Dendritic cell treated with granulocyte-macrophage colony-stimulating factor and Interleukin-4, amounts not matched to agents 40 ng/mL and 50 ng/mL, for 4 days (primary cell): Measurements from ENCODE around the gene PLEKHF1.

ENCODE experiments used
- H3K27ac Mint-ChIP-seq: one replicate; pipeline ENCODE4 v1.8.0; 2022; ENCODE audit warnings: mild to moderate bottlenecking, mixed read lengths
- H3K27me3 Mint-ChIP-seq: one replicate; pipeline ENCODE4 v1.8.0; 2022; ENCODE audit warnings: mild to moderate bottlenecking, mixed read lengths
- H3K36me3 Mint-ChIP-seq: one replicate; pipeline ENCODE4 v1.8.0; 2022; ENCODE audit warnings: low read depth, mixed read lengths
- H3K4me1 Mint-ChIP-seq: one replicate; pipeline ENCODE4 v1.8.0; 2022; ENCODE audit warnings: low read depth, mixed read lengths
- H3K4me3 Mint-ChIP-seq: one replicate; pipeline ENCODE4 v1.8.0; 2022; ENCODE audit warnings: mild to moderate bottlenecking, moderate library complexity, mixed read lengths
- H3K9me3 Mint-ChIP-seq: one replicate; pipeline ENCODE4 v1.8.0; 2022; ENCODE audit warnings: mixed read lengths
- intact Hi-C: fragments of 100-400 bp; cut with micrococcal nuclease; formaldehyde crosslinking; loops from one replicate; pipeline ENCODE4 v1.15.0; 2022

The PLEKHF1 gene, protein sequence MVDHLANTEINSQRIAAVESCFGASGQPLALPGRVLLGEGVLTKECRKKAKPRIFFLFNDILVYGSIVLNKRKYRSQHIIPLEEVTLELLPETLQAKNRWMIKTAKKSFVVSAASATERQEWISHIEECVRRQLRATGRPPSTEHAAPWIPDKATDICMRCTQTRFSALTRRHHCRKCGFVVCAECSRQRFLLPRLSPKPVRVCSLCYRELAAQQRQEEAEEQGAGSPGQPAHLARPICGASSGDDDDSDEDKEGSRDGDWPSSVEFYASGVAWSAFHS

DNA sequence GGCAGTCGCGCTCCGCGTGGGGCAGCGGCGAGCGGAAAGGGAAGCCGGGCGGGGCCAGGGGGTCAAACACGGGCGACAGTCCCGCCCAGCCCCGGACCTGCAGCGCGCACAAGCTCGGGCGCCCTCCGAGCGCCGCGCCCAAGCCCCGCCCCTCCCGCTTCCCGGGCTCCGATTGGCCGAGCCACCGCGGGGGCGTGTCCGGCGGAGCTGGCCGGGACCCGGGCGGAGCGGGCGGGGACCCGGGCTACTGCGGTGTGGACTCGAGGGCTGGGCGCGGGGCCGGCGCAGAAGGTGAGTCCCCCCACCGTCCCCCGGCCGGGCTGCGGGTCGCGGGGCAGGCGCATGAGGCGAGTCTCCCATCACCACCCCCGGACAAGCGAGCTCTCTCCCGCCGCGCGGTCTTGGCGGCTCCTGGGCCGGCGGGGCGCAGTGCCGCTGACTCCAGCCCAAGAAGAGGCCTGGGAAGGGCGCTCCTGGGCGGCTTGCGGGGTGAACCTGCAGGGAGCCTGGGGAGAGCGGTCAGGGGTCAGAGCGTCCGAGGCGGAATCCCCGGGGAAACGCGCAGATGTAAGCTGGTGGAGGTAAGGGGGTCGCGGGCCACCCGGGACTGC is at the start of gene PLEKHF1:
Gene PLEKHF1 (plus strand): TSS at position 247 of the 611 bp plus-strand sequence. CDS start 8,379 bp downstream, outside the sequence.
- H3K36me3 Mint-ChIP-seq: no peaks in the 10 kb centered on the region
- no peaks in the 10 kb centered on the region for H3K9me3 Mint-ChIP-seq
- H3K4me3 Mint-ChIP-seq: peak within 1 kb of the TSS; percentile 68
- peaks cover 13% of the 10 kb centered on the region for H3K4me1 Mint-ChIP-seq
- intact Hi-C loops: loop anchor here (2.0 kb wide), 1 partner anchor 51 kb away; no protein-coding TSS in a partner anchor
- peaks cover 30% of the 10 kb centered on the region for H3K27me3 Mint-ChIP-seq
- no peak within 1 kb of the TSS for H3K27ac Mint-ChIP-seq

DNA sequence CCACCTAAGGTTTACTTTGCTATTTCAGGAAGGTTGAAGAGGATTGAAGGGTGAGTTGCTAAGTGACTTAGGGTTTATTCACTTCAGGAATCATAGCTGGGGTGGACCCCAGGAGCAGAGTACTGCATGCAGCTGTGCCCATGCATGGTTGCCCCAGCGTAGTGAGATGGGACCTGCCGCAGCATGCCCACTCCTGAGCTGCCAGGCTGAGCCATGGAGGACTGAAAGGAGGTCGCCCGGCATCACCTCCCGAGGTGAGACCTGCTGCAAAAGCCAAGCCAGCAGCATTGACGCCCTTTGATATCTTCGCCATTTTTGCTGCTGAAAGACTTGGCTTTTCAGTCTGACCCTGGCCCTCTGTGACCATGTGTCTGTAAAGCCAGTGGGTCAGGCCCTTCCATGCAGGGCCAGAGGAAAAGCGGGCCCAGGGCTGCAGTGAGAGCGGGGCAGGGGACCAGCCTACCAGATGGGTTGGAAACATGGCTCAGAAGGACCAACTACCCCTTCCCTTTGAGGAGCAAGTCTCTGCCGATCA is 49.3 kb upstream of the PLEKHF1 start:
- Mint-ChIP-seq H3K4me3 (no peak overlapping the region), H3K27me3 (peaks cover 6% of the 10 kb centered on the region), H3K4me1 (peaks cover 5% of the 10 kb centered on the region), H3K27ac (no peak overlapping the region), H3K36me3 (peaks cover 59% of the 10 kb centered on the region), H3K9me3 (no peaks in the 10 kb centered on the region)
- intact Hi-C loops: no loop called here

DNA sequence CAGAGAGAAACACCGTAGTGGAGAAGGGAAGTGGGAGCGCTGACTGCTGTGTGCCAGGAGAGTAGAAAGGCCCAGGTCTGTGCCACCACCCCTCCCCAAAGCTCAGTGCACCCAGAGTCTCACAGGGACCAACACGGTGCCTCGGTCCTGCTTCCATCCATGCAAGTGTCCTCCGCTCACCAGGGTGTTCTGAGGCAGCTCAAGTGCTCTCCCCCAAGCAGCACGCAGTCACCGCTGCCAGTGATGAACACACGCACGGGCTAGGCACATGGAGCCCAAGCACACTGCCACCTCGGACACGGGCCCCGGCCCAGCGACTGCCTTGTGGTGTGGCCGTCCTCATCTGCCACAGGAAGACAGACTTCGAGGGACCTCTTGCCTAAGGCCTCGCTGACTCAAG is 48.7 kb upstream of the PLEKHF1 start:
- peaks cover 12% of the 10 kb centered on the region for H3K27me3 Mint-ChIP-seq
- H3K4me1 Mint-ChIP-seq: peaks cover 5% of the 10 kb centered on the region
- no peak overlapping the region for H3K27ac Mint-ChIP-seq
- intact Hi-C loops: no loop called here
- peaks cover 53% of the 10 kb centered on the region for H3K36me3 Mint-ChIP-seq
- no peak overlapping the region for H3K4me3 Mint-ChIP-seq
- no peaks in the 10 kb centered on the region for H3K9me3 Mint-ChIP-seq

DNA sequence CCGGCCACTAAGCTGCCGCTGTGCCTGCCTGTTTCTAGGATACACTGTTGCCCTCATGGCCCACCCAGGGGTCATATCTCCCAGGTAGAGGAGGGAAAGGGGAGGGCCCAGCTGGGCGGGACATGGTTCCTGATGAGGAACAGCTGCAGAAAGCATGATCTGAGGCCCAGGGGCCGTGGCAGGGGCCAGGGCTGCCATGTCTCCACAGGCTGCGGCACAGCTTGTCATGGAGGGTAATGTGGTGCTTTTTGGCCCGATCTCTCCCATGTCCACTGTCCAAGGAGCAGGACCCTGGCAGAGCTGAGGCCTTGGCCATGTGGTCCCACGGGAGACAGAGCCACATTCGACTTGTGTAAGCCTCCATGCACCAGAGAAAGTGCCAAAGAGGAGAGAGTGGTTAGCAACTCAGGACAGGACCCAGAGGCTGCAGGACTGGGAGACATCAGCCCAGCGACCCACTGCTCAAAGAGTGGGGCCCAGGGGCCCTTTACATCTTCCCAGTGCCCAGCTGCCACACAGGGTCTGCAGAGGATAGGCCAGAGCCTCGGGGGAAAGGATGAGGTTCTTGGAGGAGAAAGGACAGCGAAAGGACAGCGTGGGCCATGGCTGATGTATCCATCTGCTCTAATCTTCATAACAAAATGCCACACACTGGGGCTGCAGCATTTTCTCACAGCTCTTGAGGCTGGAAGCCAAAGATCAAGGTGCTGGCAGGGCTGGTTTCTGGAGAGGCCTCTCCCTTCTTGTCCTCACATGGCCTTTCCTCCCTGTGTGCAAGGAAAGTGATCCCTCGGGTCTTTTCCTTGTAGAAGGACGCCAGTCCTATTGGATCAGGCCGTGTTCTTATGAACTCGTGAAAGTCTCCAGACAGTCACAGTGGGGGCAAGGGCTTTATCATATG is 47.6 kb upstream of the PLEKHF1 start:
- no peak overlapping the region for H3K27ac Mint-ChIP-seq
- peaks cover 16% of the 10 kb centered on the region for H3K27me3 Mint-ChIP-seq

DNA sequence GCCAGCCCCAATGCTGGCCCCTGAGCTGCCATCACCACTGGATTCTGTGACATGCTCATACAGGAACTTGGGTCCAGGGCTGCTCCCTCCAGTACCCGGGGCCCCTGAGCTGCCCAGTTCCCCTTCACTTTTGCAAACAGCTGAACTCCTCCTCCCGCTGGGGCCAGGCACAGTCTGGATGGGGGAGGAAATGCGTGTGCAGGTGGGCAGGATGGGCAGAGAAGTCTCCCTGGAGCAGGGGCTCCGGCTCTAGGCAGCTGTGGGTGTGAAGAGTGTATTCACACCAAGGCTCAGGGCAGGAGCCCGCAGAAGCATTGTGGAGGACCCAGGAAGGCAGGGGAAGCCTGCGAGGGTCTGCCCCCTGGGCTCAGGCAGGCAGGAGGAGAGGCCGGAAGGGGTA is 46.8 kb upstream of the PLEKHF1 start:
- Mint-ChIP-seq H3K4me1 (peaks cover 5% of the 10 kb centered on the region), H3K27ac (no peak overlapping the region), H3K36me3 (peaks cover 34% of the 10 kb centered on the region)

More for the DNA sequence above, 47.6 kb upstream of the PLEKHF1 start:
- Mint-ChIP-seq H3K4me3 (no peak overlapping the region), H3K4me1 (peaks cover 5% of the 10 kb centered on the region), H3K36me3 (peaks cover 43% of the 10 kb centered on the region), H3K9me3 (no peaks in the 10 kb centered on the region)
- intact Hi-C loops: no loop called here

DNA sequence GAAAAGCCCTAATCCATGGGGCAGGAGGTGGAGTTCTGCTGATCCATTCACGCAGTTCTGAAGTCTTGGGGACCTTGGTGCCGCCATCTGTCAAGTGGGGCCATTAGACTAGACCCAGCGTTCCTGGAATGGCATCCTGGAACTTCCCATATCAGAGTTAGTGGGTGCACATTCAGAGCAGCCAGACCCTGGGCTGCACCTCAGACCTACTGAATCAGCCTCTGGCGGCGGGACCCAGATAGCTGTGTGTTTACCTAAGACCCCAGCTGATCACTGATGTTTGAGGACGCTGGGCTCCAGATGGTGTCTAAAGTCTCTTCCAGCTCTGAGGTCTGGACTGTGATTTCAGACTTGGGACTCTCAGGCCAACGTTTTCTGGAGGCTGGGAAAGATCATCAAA is 46.4 kb upstream of the PLEKHF1 start:
- Mint-ChIP-seq H3K27ac (no peak overlapping the region), H3K4me1 (peaks cover 5% of the 10 kb centered on the region), H3K36me3 (peaks cover 30% of the 10 kb centered on the region), H3K9me3 (no peaks in the 10 kb centered on the region), H3K27me3 (peaks cover 16% of the 10 kb centered on the region), H3K4me3 (no peak overlapping the region)
- intact Hi-C loops: no loop called here

More for the DNA sequence above, 46.8 kb upstream of the PLEKHF1 start:
- intact Hi-C loops: no loop called here
- Mint-ChIP-seq H3K9me3 (no peaks in the 10 kb centered on the region), H3K4me3 (no peak overlapping the region), H3K27me3 (peaks cover 16% of the 10 kb centered on the region)

DNA sequence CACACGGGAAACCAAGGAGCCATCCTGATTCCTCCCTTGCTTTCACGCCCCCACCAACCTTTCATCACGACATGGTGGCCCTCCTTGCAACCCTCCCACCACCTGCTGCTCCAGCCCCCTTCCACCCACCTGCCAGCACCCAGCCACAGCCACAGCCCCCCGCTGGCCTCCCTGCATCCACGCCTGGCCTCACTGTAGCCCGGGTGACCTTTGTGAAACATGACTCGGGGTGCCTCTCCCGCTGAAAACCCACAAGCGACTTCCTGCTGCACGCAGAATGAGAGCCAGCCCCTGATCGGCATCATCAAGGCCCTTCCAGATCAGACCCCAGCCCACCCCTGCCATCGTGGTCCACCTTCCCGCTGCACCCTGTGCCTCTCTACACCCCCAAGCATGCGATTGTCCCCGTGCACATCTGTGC is 44.3 kb upstream of the PLEKHF1 start:
- Mint-ChIP-seq H3K36me3 (peaks cover 9% of the 10 kb centered on the region), H3K9me3 (no peaks in the 10 kb centered on the region), H3K27ac (no peak overlapping the region), H3K4me1 (peaks cover 5% of the 10 kb centered on the region), H3K27me3 (peaks cover 16% of the 10 kb centered on the region), H3K4me3 (no peak overlapping the region)
- intact Hi-C loops: no loop called here

DNA sequence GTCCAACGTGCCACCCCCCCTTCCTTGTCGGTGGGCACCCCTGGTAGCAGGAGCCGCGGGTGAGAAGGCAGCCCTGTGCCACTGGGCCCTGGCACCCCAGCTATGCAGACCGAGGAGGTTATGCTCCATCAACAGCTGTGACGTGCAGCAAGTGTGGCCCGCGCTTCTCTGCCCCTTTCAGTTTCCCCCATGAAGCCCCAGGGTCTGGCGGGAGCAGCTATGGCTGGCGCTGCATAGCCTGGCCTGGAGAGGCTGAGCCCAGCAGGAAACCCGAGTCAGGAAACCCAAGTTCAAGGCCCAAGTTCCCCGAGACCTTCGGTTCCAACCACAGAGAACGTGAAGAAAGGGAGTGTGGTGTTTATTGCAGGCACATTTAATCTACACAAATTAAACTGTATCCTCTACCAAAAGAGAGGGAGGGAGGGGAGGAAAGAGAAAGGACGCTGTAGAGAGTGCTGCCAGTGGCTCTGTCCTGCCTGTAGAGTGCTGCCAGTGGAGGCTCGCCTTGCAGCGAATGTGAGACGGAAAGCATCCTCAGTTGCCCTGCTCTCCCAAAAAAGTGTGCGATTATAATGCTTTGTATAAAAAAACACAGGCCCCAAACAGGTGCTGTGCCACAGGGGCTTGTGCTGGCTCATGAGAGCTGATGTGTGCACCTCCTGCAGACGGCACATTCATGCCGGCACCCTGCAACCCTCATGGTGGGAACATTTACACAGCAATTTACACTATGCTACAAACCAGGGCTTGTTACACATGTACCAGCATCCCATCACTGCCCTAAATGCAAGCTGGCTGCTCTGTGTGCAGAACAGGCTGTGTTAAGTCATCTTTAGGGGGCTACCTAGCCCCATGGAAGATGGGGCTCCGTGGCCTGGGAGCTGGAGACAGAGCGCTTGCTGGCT is 42.8 kb upstream of the PLEKHF1 start:
- Mint-ChIP-seq H3K27me3 (peaks cover 16% of the 10 kb centered on the region), H3K27ac (no peak overlapping the region)

DNA sequence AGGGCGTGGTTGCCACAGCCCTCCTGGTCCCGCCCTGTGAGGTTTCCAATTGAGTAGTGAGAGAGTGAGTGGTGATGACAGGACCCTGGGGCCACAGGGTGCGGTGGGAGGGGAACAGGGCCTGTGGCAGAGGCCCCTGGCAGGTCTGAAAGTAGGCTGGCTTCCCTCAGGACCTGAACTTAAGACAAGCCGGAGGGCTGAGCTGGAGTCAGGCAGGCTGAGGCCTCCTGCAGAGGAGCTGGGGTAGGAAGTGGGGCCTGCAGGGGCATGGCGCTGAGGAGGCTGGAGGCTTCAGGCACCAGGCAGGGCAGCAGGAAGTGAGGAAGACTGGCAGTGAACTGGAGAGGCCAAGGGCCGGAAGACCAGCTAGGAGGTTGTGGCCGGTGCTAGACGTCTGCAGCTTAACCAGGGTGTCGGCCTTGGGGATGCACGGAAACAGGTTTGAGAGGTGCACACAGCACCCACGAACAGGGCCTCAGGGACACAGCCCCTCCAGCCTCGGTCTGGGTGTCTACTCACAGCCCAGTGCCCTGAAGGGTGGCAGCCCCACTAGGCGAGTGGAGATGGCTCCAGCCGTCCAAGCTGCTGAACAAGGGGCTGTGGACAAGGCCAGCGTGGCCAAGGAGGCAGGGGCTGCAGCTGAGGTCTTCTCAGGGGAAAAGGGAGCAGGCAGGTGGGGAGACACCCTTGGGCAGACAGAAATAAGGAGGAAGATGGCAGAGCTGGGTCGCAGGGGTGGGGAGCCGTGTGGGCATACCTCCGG is 41.4 kb upstream of the PLEKHF1 start:
- Mint-ChIP-seq H3K36me3 (no peaks in the 10 kb centered on the region), H3K4me1 (peaks cover 5% of the 10 kb centered on the region)
- intact Hi-C loops: no loop called here

More for the DNA sequence above, 42.8 kb upstream of the PLEKHF1 start:
- H3K4me1 Mint-ChIP-seq: peaks cover 5% of the 10 kb centered on the region
- no peaks in the 10 kb centered on the region for H3K9me3 Mint-ChIP-seq
- H3K4me3 Mint-ChIP-seq: no peak overlapping the region
- H3K36me3 Mint-ChIP-seq: no peaks in the 10 kb centered on the region
- intact Hi-C loops: no loop called here

DNA sequence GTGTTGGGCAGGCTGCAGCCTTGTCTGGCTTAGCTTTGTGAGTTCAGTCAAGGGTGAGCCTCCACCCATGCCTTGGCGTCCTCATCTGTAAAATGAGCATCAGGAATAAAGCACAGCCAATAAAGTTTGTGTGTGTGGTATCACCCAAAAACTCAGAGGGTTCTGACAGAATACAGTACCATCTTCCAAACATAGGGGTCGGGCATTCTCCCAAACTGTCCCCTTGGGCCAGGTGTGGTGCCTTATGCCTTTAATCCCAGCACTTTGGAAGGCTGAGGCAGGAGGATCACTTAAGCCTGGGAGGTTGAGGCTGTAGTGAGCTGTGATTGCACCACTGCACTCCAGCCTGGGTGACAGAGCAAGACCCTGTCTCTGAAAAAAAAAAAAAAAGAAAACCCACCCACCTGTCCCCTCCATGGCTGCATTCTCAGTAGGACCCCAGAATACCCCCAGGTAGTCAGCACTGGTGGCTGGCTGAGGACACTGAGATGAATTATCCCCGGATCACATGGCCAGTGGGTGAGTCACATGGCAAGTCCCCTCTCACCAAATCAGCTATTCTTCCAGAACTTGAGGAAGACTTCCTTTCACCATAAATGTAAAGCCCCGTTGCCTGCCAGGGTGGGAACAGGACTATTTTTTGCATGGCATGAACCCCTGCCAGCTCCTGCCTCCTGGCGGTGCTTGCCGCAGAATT is 40.6 kb upstream of the PLEKHF1 start:
- Mint-ChIP-seq H3K27ac (no peak overlapping the region), H3K27me3 (peaks cover 16% of the 10 kb centered on the region), H3K4me1 (peaks cover 5% of the 10 kb centered on the region), H3K9me3 (no peaks in the 10 kb centered on the region), H3K4me3 (no peak overlapping the region), H3K36me3 (no peaks in the 10 kb centered on the region)
- intact Hi-C loops: no loop called here

More for the DNA sequence above, 41.4 kb upstream of the PLEKHF1 start:
- Mint-ChIP-seq H3K4me3 (no peak overlapping the region), H3K9me3 (no peaks in the 10 kb centered on the region), H3K27me3 (peaks cover 16% of the 10 kb centered on the region), H3K27ac (no peak overlapping the region)

DNA sequence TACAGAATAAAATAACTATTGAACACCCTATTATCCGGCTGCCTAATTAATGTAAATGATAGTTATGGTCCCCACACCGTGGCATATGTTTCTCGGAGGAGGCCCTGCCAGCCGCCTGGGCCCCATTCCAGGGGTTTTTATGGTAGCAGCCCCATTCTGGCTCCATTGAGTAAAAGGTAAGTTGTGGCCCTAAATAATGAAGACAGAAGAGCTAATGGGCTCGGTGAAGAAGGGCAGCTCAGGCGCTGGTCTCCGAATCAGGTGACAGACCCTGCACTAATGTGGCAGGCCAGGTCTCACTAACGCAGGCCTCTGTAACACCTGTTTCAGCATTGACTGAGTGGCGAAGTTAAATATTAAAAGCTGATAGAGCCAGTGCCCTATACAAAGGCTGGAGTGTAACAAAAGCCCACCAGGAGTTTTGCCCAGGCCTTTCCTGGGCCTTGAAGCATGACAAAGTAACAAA is 40.0 kb upstream of the PLEKHF1 start:
- no peaks in the 10 kb centered on the region for H3K9me3 Mint-ChIP-seq
- no peak overlapping the region for H3K4me3 Mint-ChIP-seq
- no peaks in the 10 kb centered on the region for H3K36me3 Mint-ChIP-seq
- no peak overlapping the region for H3K27ac Mint-ChIP-seq
- intact Hi-C loops: no loop called here
- H3K4me1 Mint-ChIP-seq: peaks cover 5% of the 10 kb centered on the region
- peaks cover 16% of the 10 kb centered on the region for H3K27me3 Mint-ChIP-seq

DNA sequence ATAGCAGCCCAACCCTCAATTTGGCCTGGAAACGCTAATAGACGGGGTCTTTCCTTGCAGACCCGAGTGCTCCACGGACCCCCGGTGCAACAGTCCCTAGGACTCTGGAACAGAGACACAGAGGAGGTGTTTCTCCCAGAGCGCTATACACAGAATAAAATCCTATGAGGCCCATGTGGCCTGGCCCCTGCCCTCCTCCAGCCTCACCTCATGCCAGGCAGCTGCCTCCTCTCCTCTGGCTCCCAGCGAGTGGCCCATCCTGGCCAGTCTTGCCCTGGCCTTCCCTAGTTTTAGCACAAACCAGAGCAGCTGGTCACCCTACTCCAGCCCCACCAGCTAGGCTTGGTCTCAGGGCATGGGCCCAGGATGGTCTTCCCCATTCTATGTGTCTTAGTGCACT is 38.9 kb upstream of the PLEKHF1 start:
- Mint-ChIP-seq H3K4me3 (no peak overlapping the region), H3K36me3 (no peaks in the 10 kb centered on the region), H3K27ac (no peak overlapping the region), H3K27me3 (peaks cover 6% of the 10 kb centered on the region), H3K9me3 (no peaks in the 10 kb centered on the region), H3K4me1 (peaks cover under 1% of the 10 kb centered on the region)
- intact Hi-C loops: no loop called here
